ENCODE results near the gene ZGLP1.

ZGLP1 gene

GRCh38 chr19:10270180-10270615 lies 39.4 kb downstream of the ZGLP1 start:
- Histone ChIP-seq H3K9me3 (ENCODE audit: control insufficient read depth, insufficient read depth, low read depth, low read length) (no peaks in the 10 kb centered on the region), H3K9ac (ENCODE audit: low read length) (peak overlapping the region; percentile 3), H3K27me3 (ENCODE audit: control insufficient read depth, insufficient read depth, low read length) (peaks cover 43% of the 10 kb centered on the region), H3K36me3 (ENCODE audit: control insufficient read depth, insufficient read depth, low read length) (no peaks in the 10 kb centered on the region), H3K27ac (ENCODE audit: low read depth, low read length) (no peak overlapping the region), H3K4me3 (ENCODE audit: low read depth, low read length) (peak overlapping the region; percentile 52), H3K4me1 (ENCODE audit: control insufficient read depth, insufficient read depth, low read length) (peaks cover 8% of the 10 kb centered on the region)

GRCh38 chr19:10269333-10270179 lies 40.1 kb downstream of the ZGLP1 start:
- H3K9ac ChIP-seq (ENCODE audit: low read length): peak overlapping the region; percentile 3
- peaks cover 8% of the 10 kb centered on the region for H3K4me1 ChIP-seq (ENCODE audit: control insufficient read depth, insufficient read depth, low read length)
- H3K4me3 ChIP-seq (ENCODE audit: low read depth, low read length): peak overlapping the region; percentile 52
- no peak overlapping the region for H3K27ac ChIP-seq (ENCODE audit: low read depth, low read length)
- no peaks in the 10 kb centered on the region for H3K36me3 ChIP-seq (ENCODE audit: control insufficient read depth, insufficient read depth, low read length)
- peaks cover 43% of the 10 kb centered on the region for H3K27me3 ChIP-seq (ENCODE audit: control insufficient read depth, insufficient read depth, low read length)
- no peaks in the 10 kb centered on the region for H3K9me3 ChIP-seq (ENCODE audit: control insufficient read depth, insufficient read depth, low read depth, low read length)

GRCh38 chr19:10268071-10268470 lies 41.5 kb downstream of the ZGLP1 start:
- Histone ChIP-seq H3K27ac (ENCODE audit: low read depth, low read length) (no peak overlapping the region), H3K4me1 (ENCODE audit: control insufficient read depth, insufficient read depth, low read length) (peaks cover 8% of the 10 kb centered on the region), H3K4me3 (ENCODE audit: low read depth, low read length) (no peak overlapping the region), H3K9ac (ENCODE audit: low read length) (no peak overlapping the region), H3K27me3 (ENCODE audit: control insufficient read depth, insufficient read depth, low read length) (peaks cover 43% of the 10 kb centered on the region), H3K9me3 (ENCODE audit: control insufficient read depth, insufficient read depth, low read depth, low read length) (no peaks in the 10 kb centered on the region), H3K36me3 (ENCODE audit: control insufficient read depth, insufficient read depth, low read length) (no peaks in the 10 kb centered on the region)

- Histone ChIP-seq H3K27me3 (ENCODE audit: control insufficient read depth, insufficient read depth, low read length) (peaks cover 32% of the 10 kb centered on the region), H3K4me1 (ENCODE audit: control insufficient read depth, insufficient read depth, low read length) (peaks cover 8% of the 10 kb centered on the region), H3K9me3 (ENCODE audit: control insufficient read depth, insufficient read depth, low read depth, low read length) (no peaks in the 10 kb centered on the region), H3K4me3 (ENCODE audit: low read depth, low read length) (no peak overlapping the region), H3K9ac (ENCODE audit: low read length) (no peak overlapping the region), H3K27ac (ENCODE audit: low read depth, low read length) (no peak overlapping the region), H3K36me3 (ENCODE audit: control insufficient read depth, insufficient read depth, low read length) (no peaks in the 10 kb centered on the region)
Observed at GRCh38 chr19:10266706-10267105, 42.9 kb downstream of the ZGLP1 start.

- H3K9ac ChIP-seq (ENCODE audit: low read length): no peak overlapping the region
- no peaks in the 10 kb centered on the region for H3K9me3 ChIP-seq (ENCODE audit: control insufficient read depth, insufficient read depth, low read depth, low read length)
- H3K4me1 ChIP-seq (ENCODE audit: control insufficient read depth, insufficient read depth, low read length): peaks cover 3% of the 10 kb centered on the region; the same call in 1 of the 2 replicates
- H3K27ac ChIP-seq (ENCODE audit: low read depth, low read length): no peak overlapping the region
- H3K36me3 ChIP-seq (ENCODE audit: control insufficient read depth, insufficient read depth, low read length): peaks cover 18% of the 10 kb centered on the region
- H3K27me3 ChIP-seq (ENCODE audit: control insufficient read depth, insufficient read depth, low read length): no peaks in the 10 kb centered on the region
- no peak overlapping the region for H3K4me3 ChIP-seq (ENCODE audit: low read depth, low read length)
Observed at GRCh38 chr19:10262771-10263170, 46.8 kb downstream of the ZGLP1 start.

GRCh38 chr19:10260141-10260584 lies 49.5 kb downstream of the ZGLP1 start:
- Histone ChIP-seq H3K27ac (ENCODE audit: low read depth, low read length) (no peak overlapping the region), H3K4me1 (ENCODE audit: control insufficient read depth, insufficient read depth, low read length) (peaks cover 3% of the 10 kb centered on the region; the same call in 1 of the 2 replicates), H3K9ac (ENCODE audit: low read length) (no peak overlapping the region), H3K4me3 (ENCODE audit: low read depth, low read length) (no peak overlapping the region), H3K36me3 (ENCODE audit: control insufficient read depth, insufficient read depth, low read length) (peaks cover 38% of the 10 kb centered on the region), H3K9me3 (ENCODE audit: control insufficient read depth, insufficient read depth, low read depth, low read length) (no peaks in the 10 kb centered on the region), H3K27me3 (ENCODE audit: control insufficient read depth, insufficient read depth, low read length) (no peaks in the 10 kb centered on the region)

- H3K27me3 ChIP-seq (ENCODE audit: control insufficient read depth, insufficient read depth, low read length): no peaks in the 10 kb centered on the region
- H3K4me3 ChIP-seq (ENCODE audit: low read depth, low read length): no peak overlapping the region
- peaks cover 46% of the 10 kb centered on the region for H3K36me3 ChIP-seq (ENCODE audit: control insufficient read depth, insufficient read depth, low read length)
- no peaks in the 10 kb centered on the region for H3K9me3 ChIP-seq (ENCODE audit: control insufficient read depth, insufficient read depth, low read depth, low read length)
- H3K27ac ChIP-seq (ENCODE audit: low read depth, low read length): no peak overlapping the region
- no peak overlapping the region for H3K9ac ChIP-seq (ENCODE audit: low read length)
- H3K4me1 ChIP-seq (ENCODE audit: control insufficient read depth, insufficient read depth, low read length): peaks cover 3% of the 10 kb centered on the region; the same call in 1 of the 2 replicates
Observed at GRCh38 chr19:10259162-10259905, 50.3 kb downstream of the ZGLP1 start.

GRCh38 chr19:10258080-10258710 lies 51.4 kb downstream of the ZGLP1 start:
- Histone ChIP-seq H3K9ac (ENCODE audit: low read length) (no peak overlapping the region), H3K4me3 (ENCODE audit: low read depth, low read length) (no peak overlapping the region), H3K4me1 (ENCODE audit: control insufficient read depth, insufficient read depth, low read length) (peaks cover 3% of the 10 kb centered on the region; the same call in 1 of the 2 replicates), H3K27ac (ENCODE audit: low read depth, low read length) (no peak overlapping the region), H3K36me3 (ENCODE audit: control insufficient read depth, insufficient read depth, low read length) (peaks cover 53% of the 10 kb centered on the region), H3K27me3 (ENCODE audit: control insufficient read depth, insufficient read depth, low read length) (no peaks in the 10 kb centered on the region), H3K9me3 (ENCODE audit: control insufficient read depth, insufficient read depth, low read depth, low read length) (no peaks in the 10 kb centered on the region)

- H3K4me3 ChIP-seq (ENCODE audit: low read depth, low read length): no peak overlapping the region
- H3K36me3 ChIP-seq (ENCODE audit: control insufficient read depth, insufficient read depth, low read length): peaks cover 53% of the 10 kb centered on the region
- H3K27me3 ChIP-seq (ENCODE audit: control insufficient read depth, insufficient read depth, low read length): no peaks in the 10 kb centered on the region
- no peak overlapping the region for H3K9ac ChIP-seq (ENCODE audit: low read length)
- H3K4me1 ChIP-seq (ENCODE audit: control insufficient read depth, insufficient read depth, low read length): peaks cover 7% of the 10 kb centered on the region
- H3K9me3 ChIP-seq (ENCODE audit: control insufficient read depth, insufficient read depth, low read depth, low read length): no peaks in the 10 kb centered on the region
- H3K27ac ChIP-seq (ENCODE audit: low read depth, low read length): no peak overlapping the region
Observed at GRCh38 chr19:10256970-10257615, 52.5 kb downstream of the ZGLP1 start.

- Histone ChIP-seq H3K4me1 (ENCODE audit: control insufficient read depth, insufficient read depth, low read length) (peaks cover 7% of the 10 kb centered on the region), H3K4me3 (ENCODE audit: low read depth, low read length) (no peak overlapping the region), H3K9ac (ENCODE audit: low read length) (no peak overlapping the region), H3K9me3 (ENCODE audit: control insufficient read depth, insufficient read depth, low read depth, low read length) (no peaks in the 10 kb centered on the region), H3K27ac (ENCODE audit: low read depth, low read length) (no peak overlapping the region), H3K27me3 (ENCODE audit: control insufficient read depth, insufficient read depth, low read length) (no peaks in the 10 kb centered on the region), H3K36me3 (ENCODE audit: control insufficient read depth, insufficient read depth, low read length) (peaks cover 53% of the 10 kb centered on the region)
Observed at GRCh38 chr19:10256551-10256950, 53.1 kb downstream of the ZGLP1 start.

Measured in HUES6 (cell line).